ENCODE data around the gene SLC25A34.

Gene SLC25A34

DNA sequence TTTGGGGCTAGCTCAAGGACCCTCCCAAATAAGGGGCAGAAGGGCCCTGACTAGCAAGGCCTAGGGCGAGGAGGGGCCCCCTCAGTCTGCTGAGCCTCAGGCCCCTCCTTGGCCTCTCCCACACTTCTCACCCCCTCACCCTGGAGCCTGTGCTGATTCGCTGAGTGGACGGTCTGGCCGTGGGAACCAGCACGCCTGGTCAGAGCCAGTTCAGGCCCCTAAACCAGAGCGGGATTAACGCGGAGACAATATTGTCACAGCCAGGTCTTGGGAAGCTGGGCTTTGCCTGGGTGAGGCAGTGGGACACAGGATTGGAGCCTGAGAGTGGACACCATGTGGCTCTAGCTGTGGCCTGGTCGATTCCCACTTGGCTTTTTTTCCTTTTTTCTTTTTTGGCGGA, 17.7 kb downstream of the SLC25A34 start:
- no peak for DNase-seq (ENCODE audit: low read depth, low spot score)

GRCh38 chr1:15755021-15755645, 19.1 kb downstream of the SLC25A34 start:
- DNase-seq (ENCODE audit: low read depth, low spot score), result no peak

DNA sequence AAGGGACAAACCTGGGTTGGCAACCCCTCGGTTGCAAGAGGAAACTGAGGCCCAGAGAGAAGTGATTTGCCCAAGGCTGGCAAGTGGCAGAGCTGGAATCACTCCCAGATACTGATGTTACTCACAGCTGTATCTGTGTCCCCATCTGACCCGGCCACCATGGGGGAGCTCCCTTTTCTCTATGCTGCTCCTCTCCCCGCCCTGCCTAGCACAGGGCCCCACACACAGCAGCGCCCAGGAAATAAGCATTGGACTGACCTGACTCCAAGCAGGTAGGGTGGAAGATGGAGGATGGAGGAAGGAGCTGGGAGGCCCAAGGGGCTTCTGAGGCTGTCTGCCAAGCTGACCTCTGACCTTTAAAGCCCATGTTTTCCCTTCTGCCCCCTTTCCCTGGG, 19.6 kb downstream of the SLC25A34 start:
- no peak for DNase-seq (ENCODE audit: low read depth, low spot score)

- no peak for DNase-seq (ENCODE audit: low read depth, low spot score)
Measured at GRCh38 chr1:15756143-15757015, 20.3 kb downstream of the SLC25A34 start.

DNA sequence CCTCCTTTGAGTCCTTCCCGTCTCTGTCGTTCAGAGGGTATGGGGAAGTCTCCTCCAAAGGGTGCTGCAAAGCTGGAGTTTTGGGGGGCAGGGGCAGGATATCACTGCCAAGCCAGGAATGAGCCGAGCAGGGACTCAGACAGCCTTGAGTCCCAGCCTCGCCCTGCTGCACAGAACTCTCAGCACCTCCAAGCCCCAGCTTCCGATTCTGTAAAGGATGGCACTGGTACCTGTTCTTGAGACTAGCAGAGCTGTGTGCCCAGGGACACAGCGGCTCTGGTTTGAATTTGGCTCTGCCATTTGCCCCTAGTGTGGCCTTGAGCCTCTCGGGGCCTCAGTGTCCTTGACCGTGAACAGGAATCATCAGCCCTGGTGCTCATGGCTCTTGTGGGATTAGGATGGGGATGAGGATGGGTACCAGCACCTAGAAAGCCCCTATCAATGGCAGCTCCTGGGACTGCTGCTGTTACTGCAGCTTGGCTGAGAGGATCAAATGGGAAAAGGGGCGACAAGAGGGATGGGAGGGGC, 21.0 kb downstream of the SLC25A34 start:
- no peak for DNase-seq (ENCODE audit: low read depth, low spot score)

- DNase-seq (ENCODE audit: low read depth, low spot score), result no peak
Measured at GRCh38 chr1:15757575-15758342, 21.7 kb downstream of the SLC25A34 start.

GRCh38 chr1:15758343-15758931, 22.4 kb downstream of the SLC25A34 start, which contains the start of gene FBLIM1:
FBLIM1 (plus strand) TSS chr1:15758795; CDS start chr1:15764984, 6,189 bp downstream.
- DNase-seq (ENCODE audit: low read depth, low spot score), result no peak

GRCh38 chr1:15758953-15759661, 23.0 kb downstream of the SLC25A34 start:
- DNase-seq (ENCODE audit: low read depth, low spot score), result no peak

- peak; percentile 84 for DNase-seq (ENCODE audit: low read depth, low spot score)
Measured at GRCh38 chr1:15760520-15761211, 24.6 kb downstream of the SLC25A34 start.

DNA sequence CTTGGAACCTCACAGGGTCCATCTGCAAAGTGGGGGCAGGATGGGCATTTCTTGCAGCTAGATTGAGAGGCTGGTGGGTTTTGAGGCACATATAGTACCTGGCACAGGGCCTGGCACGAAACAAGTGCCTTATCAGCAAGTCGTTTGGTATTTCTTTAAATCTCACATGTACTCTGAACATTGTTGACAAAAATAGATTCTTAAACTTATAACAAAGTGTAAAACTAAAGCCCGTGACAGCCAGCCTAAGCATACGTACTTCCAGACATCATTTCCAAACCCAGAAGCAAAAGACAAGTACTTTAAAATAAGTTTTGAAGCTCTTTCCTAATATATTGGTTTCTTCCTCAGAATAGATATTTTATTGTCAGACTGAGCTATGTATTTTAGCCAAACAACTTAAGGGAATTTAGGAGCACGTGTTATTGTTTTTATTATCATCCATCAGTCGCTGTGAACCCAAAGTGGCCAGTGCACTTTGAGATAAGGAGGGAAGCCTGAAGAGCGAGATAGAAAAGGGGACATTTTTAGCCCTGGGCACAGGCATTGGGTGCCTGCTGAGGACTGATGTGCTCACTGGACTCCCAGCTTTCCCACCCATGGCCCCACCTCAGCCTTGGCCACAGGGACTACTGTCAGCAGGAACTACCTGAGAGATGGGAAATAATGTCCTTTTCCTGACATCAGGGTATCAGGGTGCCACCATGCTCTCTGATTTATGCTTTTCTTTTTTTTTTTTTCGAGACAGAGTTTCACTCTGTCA, 25.5 kb downstream of the SLC25A34 start:
- DNase-seq (ENCODE audit: low read depth, low spot score), result no peak

DNA sequence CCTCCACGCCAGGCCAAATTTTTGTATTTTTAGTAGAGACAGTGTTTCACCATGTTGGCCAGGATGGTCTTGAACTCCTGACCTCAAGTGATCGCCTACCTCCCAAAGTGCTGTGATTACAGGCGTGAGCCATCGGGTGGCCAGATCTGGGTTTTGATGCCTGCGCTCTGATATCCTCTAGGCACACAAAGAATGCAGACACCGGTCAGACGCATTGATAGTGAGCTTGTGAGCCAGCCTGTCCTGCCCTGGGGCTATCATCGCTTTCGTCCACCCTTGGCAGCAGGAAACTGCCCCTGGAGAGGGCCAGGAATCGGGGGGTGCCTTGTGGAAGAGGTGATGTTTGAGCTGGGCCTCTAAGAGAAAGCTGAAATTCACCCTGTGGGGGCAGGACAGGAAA, 26.5 kb downstream of the SLC25A34 start:
- DNase-seq (ENCODE audit: low read depth, low spot score), result no peak

DNA sequence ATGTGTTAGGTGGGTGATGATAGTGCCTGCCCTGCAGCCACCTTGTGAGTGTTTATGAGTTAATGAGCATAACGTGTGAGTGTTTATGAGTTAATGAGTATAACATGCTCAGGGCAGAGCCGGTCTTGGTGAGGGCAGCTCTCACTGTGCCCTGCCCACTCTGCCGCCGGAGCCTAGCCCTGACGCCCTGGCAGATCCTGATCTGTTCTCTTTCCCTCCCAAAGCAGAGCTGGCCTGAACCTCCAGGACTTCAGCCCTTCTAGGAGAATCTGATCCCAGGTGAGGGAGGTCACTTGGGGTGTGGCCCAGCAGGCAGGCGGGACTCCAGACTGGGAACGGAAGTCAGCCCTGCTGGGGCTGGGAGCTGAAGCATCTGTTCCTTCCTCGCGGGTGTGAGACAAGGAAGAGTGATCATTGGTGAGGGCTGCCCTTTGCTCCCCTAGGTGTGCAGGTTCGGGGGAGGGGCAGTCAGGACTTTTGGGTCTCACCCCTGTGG, 28.3 kb downstream of the SLC25A34 start:
- no peak for DNase-seq (ENCODE audit: low read depth, low spot score)

GRCh38 chr1:15764890-15765289, 28.8 kb downstream of the SLC25A34 start:
- DNase-seq (ENCODE audit: low read depth, low spot score), result no peak

DNA sequence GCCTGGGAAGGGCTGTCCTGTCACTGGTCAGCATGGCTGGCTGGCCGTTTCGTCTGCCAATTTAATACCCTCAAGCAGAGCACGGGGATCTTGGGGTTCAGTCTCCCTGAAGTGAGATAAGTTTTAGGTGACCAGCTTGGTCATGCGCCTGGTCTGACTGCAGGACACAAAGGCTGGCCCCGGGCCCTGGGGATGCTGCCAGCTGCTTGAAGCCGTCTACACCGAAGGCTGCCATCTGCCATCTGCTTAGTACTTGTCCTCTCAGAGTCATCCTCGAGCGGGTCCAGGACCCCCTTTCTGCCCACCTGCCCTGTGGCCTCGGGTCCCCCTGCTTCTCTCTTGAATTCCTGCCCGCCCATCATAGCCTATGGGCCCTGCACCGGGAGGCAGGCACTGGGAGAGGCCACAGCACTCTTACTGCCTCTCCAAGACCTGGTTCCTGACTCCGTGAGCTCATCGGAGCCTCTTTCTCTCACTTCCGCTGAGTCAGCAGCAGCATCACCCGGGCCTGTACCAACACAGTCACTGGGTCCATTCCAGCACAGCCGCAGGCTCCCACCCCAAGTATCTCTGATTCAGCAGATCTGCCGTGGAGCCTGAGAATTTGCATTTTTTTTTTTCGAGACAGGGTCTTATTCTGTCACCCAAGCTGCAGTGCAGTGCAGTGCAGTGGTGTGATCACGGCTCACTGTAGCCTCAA, 29.6 kb downstream of the SLC25A34 start:
- DNase-seq (ENCODE audit: low read depth, low spot score), result no peak

GRCh38 chr1:15767941-15768340, 31.9 kb downstream of the SLC25A34 start:
- DNase-seq (ENCODE audit: low read depth, low spot score), result no peak

DNA sequence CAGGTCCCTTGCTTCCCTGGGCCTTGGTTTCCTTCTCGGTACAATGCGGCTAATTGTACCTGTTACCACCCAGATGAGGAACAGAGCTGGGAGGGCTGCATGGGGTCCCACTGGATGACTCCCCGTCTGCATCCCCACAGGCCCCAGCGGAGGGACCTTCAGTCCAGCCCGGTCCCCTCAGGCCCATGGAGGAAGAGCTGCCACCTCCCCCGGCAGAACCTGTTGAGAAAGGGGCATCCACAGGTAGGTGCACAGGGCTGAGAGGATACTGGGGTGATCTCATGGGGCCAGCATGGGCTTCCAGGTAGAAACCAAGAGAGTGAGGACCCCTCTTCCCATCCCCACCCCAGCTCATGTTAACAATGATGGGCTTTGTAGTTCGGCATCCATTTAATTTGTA, 32.3 kb downstream of the SLC25A34 start:
- no peak for DNase-seq (ENCODE audit: low read depth, low spot score)

GRCh38 chr1:15770313-15770962, 34.4 kb downstream of the SLC25A34 start:
- no peak for DNase-seq (ENCODE audit: low read depth, low spot score)

DNA sequence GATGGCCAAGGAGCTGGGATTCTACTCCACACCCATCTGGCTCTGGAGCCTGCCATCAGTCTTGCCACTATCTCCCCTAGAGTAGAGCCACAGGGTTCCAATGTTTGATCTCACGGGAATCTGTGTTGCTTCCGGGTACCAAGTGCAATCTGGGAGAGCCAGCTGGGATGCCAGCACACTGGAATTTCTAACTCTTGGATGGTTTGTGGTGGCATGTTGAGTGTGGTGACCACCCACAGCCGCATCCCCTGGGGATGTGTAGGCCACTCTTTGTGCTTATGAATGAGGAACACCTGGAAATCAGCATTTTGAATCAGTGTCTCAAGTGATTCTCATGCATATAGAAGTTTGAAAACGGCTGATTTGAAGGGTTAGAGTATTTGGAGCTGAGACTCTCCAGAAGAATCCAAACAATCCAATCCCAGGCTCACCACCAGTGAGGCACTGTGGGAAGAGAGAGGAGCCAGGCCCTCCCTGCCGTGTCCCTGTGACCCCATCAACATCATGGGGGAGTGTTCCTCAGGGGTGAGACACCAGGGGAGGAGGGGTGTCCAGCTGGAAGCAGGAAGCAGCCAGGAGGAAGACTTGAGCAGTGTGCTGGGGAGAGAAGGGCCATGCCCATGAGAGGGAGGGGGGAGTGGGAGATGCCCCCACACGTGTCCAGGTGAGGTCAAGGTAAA, 35.9 kb downstream of the SLC25A34 start:
- no peak for DNase-seq (ENCODE audit: low read depth, low spot score)

All from smooth muscle cell of the brain vasculature (primary cell).